SU-DHL-6 (cell line): ENCODE measurements around the gene FAM135A.
"Not testable (repeated sequence)": the region's sequence is repeated elsewhere in the genome, so short reads cannot be mapped to it uniquely, and the experiment has no call there.

Experiments used
- H2AFZ ChIP-seq: fragments of 200-600 bp; sonication (generic); 2 replicates; pipeline ENCODE4 v1.6.1; 2014; ENCODE audit warnings: low read depth, mild to moderate bottlenecking, moderate library complexity, mixed read lengths, antibody characterized with exemption, low read length; ENCODE audit not compliant: severe bottlenecking
- H3F3A ChIP-seq: fragments of 200-600 bp; shearing (Covaris generic); 2 replicates; pipeline ENCODE4 v1.6.0; 2016; ENCODE audit warnings: antibody characterized with exemption, mild to moderate bottlenecking; ENCODE audit not compliant: insufficient read depth
- H3K27ac ChIP-seq: fragments of 200-600 bp; sonication (generic); 2 replicates; pipeline ENCODE4 v1.5.1; 2016; ENCODE audit warnings: low read depth, mild to moderate bottlenecking, low read length, moderate library complexity, mixed read lengths
- H3K27me3 ChIP-seq: fragments of 200-600 bp; sonication (generic), shearing (Covaris generic); 2 replicates; pipeline ENCODE4 v1.6.0; 2014; ENCODE audit warnings: mild to moderate bottlenecking, low read length
- H3K36me3 ChIP-seq: fragments of 200-600 bp; sonication (generic); 2 replicates; pipeline ENCODE4 v1.6.1; 2014; ENCODE audit warnings: mild to moderate bottlenecking, low read length, mixed read lengths
- H3K4me2 ChIP-seq: fragments of 300-600, 200-600 bp; shearing (Covaris generic), sonication (generic); 2 replicates; pipeline ENCODE4 v1.6.0; 2014; ENCODE audit warnings: low read length, low read depth, mild to moderate bottlenecking; ENCODE audit not compliant: poor library complexity, severe bottlenecking
- H3K4me3 ChIP-seq: fragments of 200-600 bp; sonication (generic); 2 replicates; pipeline ENCODE4 v1.5.1; 2014; ENCODE audit warnings: antibody characterized with exemption, low read length, mild to moderate bottlenecking, mixed read lengths; ENCODE audit not compliant: insufficient read depth, poor library complexity, severe bottlenecking
- H3K79me2 ChIP-seq: fragments of 200-600 bp; sonication (generic); 2 replicates; pipeline ENCODE4 v1.6.1; 2014; ENCODE audit warnings: mild to moderate bottlenecking, low read length, moderate library complexity; ENCODE audit not compliant: insufficient read depth
- H3K9ac ChIP-seq: fragments of 200-600 bp; sonication (generic); 2 replicates; pipeline ENCODE4 v1.7.0; 2014; ENCODE audit warnings: mild to moderate bottlenecking, low read length
- H3K9me2 ChIP-seq: fragments of 200-600 bp; sonication (generic); replicated peaks from 2 replicates; pipeline ENCODE4 v1.6.1; 2014; ENCODE audit warnings: low read length; ENCODE audit not compliant: insufficient read depth
- H3K9me3 ChIP-seq: fragments of 200-600 bp; sonication (generic); 2 replicates; pipeline ENCODE4 v1.6.1; 2014; ENCODE audit warnings: low read length, mixed read lengths; ENCODE audit not compliant: insufficient read depth
- H4K20me1 ChIP-seq: fragments of 200-600 bp; sonication (generic); 2 replicates; pipeline ENCODE4 v1.6.1; 2014; ENCODE audit warnings: low read depth, mild to moderate bottlenecking, antibody characterized with exemption, low read length, moderate library complexity, mixed read lengths
- CTCF ChIP-seq: fragments of 200-600 bp; sonication (generic); IDR thresholded peaks from one replicate; pipeline ENCODE4 v1.5.1; 2017; ENCODE audit warnings: antibody characterized with exemption, mild to moderate bottlenecking, low read length, moderate library complexity; ENCODE audit not compliant: insufficient read depth, poor library complexity, severe bottlenecking
- EZH2phosphoT487 ChIP-seq: fragments of 200-600 bp; sonication (generic), shearing (Covaris generic); conservative IDR thresholded peaks from 2 replicates; pipeline ENCODE4 v1.6.1; 2018; ENCODE audit warnings: mild to moderate bottlenecking, antibody characterized with exemption, low read length, moderate library complexity, mixed read lengths

FAM135A gene

DNA sequence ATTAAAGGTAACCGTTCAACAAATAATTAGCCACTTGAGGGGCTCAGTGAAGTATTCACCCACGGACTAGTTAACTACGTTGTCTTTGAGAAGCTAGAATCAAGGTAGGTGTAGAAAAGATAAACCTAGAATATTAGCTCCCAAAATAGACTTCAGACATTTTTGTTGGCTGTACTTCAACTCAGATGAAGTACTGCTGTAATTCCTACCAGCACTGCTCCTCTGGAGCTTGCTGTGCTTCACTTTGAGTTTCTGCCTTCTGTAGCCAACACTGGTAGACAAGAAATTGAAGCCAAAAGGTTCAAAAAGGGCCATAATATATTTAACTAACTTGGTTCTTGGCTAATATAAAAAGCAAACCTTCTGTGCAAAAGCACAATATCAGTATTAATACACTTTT lies 134.6 kb downstream of the FAM135A start:
- Histone ChIP-seq H4K20me1 (no peaks in the 10 kb centered on the region), H3K27ac (no peak overlapping the region), H3K9me2 (no peaks in the 10 kb centered on the region), H3F3A (peaks cover 7% of the 10 kb centered on the region; the same call in 1 of the 2 replicates), H3K36me3 (peaks cover 2% of the 10 kb centered on the region; the same call in 1 of the 2 replicates), H2AFZ (no peak overlapping the region), H3K4me3 (no peak overlapping the region), H3K27me3 (no peaks in the 10 kb centered on the region), H3K9me3 (no peaks in the 10 kb centered on the region), H3K79me2 (no peaks in the 10 kb centered on the region), H3K4me2 (no peak overlapping the region), H3K9ac (no peak overlapping the region)
- no peak for TF ChIP-seq EZH2phosphoT487
- no peak for TF ChIP-seq CTCF

DNA sequence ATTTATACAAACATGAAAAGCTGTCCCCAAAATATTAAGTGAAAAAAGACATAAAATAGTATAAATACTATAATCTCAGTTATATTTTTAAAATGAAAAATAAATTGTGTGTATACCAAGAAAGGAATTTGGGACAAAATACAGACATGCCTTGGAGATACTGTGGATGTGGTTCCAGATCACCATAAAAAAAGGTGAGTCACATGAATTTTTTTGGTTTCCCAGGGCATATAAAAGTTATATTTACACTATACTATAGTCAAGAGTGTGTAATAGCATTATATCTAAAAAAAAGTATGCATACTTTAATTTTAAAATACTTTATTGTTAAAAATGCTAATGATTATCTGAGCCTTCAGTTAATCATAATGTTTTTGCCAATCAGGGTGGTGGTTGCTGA lies 136.0 kb downstream of the FAM135A start:
- H3K9ac ChIP-seq: no peak overlapping the region
- no peak overlapping the region for H3K27ac ChIP-seq
- no peaks in the 10 kb centered on the region for H3K27me3 ChIP-seq
- no peak overlapping the region for H3K4me2 ChIP-seq
- no peaks in the 10 kb centered on the region for H4K20me1 ChIP-seq
- no peak overlapping the region for H2AFZ ChIP-seq
- H3K79me2 ChIP-seq: no peaks in the 10 kb centered on the region
- TF ChIP-seq EZH2phosphoT487: no peak
- TF ChIP-seq CTCF: no peak
- H3K9me2 ChIP-seq: no peaks in the 10 kb centered on the region
- H3F3A ChIP-seq: peaks cover 7% of the 10 kb centered on the region; the same call in 1 of the 2 replicates
- no peaks in the 10 kb centered on the region for H3K9me3 ChIP-seq
- no peaks in the 10 kb centered on the region; the same call in 1 of the 2 replicates for H3K36me3 ChIP-seq
- no peak overlapping the region for H3K4me3 ChIP-seq

DNA sequence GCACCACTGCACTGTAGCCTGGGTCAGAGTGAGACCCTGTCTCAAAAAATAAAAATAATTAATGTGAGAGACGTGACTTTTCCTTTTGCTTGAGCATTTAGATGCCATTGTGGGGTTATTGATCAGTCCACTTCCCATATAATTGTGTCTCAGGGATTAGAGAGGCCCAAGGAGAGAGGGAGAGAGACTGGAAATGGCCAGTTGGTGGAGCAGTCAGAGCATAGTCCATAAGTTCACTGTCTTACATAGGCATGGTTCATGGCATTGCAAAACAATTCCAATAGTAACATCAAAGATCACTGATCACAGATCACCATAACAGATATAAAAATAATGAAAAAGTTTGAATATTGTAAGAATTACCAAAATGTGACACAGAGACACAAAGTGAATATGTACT lies 138.3 kb downstream of the FAM135A start:
- no peaks in the 10 kb centered on the region for H3K36me3 ChIP-seq
- no peaks in the 10 kb centered on the region; the same call in 1 of the 2 replicates for H3F3A ChIP-seq
- no peaks in the 10 kb centered on the region for H3K9me3 ChIP-seq
- H3K4me3 ChIP-seq: no peak overlapping the region
- TF ChIP-seq EZH2phosphoT487 (no peak), CTCF (no peak)
- no peak overlapping the region for H3K9ac ChIP-seq
- H3K9me2 ChIP-seq: no peaks in the 10 kb centered on the region
- H2AFZ ChIP-seq: no peak overlapping the region
- no peak overlapping the region for H3K4me2 ChIP-seq
- no peak overlapping the region for H3K27ac ChIP-seq
- no peaks in the 10 kb centered on the region for H4K20me1 ChIP-seq
- no peaks in the 10 kb centered on the region for H3K27me3 ChIP-seq
- no peaks in the 10 kb centered on the region for H3K79me2 ChIP-seq

DNA sequence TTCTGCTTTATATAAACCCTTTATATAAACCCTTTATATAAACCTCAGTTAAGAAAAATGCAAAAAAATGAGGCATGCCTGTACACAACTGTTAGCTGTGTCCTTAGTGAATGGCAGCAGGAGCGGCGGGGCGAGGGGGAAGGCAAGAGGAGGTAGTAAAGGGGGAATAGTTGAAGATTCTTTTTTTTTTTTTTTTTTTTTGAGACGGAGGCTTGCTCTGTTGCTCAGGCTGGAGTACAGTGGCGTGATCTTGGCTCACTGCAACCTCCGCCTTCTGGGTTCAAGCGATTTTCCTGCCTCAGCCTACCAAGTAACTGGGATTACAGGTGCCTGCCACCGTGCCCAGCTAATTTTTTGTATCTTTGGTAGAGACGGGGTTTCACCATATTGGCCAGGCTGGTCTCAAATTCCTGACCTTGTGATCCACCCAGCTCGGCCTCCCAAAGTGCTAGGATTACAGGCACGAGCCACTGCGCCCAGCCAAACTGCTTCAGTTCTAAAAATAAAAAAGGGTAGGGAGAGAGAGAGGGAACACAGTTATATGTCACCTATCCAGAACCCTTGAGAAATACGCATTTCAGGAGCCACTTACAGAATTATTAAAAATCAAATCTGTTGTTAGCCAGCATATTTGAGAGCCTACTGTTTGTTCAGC lies 139.1 kb downstream of the FAM135A start:
- not testable (repeated sequence) for H3K9me3 ChIP-seq, H3K9ac ChIP-seq, H3K4me3 ChIP-seq, H3K36me3 ChIP-seq, H3K27ac ChIP-seq, H3F3A ChIP-seq, H3K4me2 ChIP-seq, H3K9me2 ChIP-seq, H3K27me3 ChIP-seq, H3K79me2 ChIP-seq, H2AFZ ChIP-seq, H4K20me1 ChIP-seq
